Stimulated activated CD4-positive, alpha-beta T cell treated with anti-CD3 and anti-CD28 coated beads, Interleukin-12 subunit alpha, Interleukin-12 subunit beta, amount 100 ng/mL, for 48 hours (primary cell): Measurements from ENCODE around the gene CHPF.
A peak's percentile ranks its signal among the peaks of the same experiment; 100 is the strongest.

Experiments
- DNase-seq, 3 donors: peaks; one replicate each; pipeline ENCODE4 v3.0.0-alpha.2; 2020; ENCODE audit warnings: low read depth in 2 of 3, low spot score in 1 of 3

CHPF gene, protein sequence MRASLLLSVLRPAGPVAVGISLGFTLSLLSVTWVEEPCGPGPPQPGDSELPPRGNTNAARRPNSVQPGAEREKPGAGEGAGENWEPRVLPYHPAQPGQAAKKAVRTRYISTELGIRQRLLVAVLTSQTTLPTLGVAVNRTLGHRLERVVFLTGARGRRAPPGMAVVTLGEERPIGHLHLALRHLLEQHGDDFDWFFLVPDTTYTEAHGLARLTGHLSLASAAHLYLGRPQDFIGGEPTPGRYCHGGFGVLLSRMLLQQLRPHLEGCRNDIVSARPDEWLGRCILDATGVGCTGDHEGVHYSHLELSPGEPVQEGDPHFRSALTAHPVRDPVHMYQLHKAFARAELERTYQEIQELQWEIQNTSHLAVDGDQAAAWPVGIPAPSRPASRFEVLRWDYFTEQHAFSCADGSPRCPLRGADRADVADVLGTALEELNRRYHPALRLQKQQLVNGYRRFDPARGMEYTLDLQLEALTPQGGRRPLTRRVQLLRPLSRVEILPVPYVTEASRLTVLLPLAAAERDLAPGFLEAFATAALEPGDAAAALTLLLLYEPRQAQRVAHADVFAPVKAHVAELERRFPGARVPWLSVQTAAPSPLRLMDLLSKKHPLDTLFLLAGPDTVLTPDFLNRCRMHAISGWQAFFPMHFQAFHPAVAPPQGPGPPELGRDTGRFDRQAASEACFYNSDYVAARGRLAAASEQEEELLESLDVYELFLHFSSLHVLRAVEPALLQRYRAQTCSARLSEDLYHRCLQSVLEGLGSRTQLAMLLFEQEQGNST

GRCh38 chr2:219543596-219544358 lies at the start of gene CHPF, which contains the start of gene TMEM198:
Gene CHPF (minus strand): TSS chr2:219543809. CDS start chr2:219543538, 271 bp downstream.
Gene TMEM198 (plus strand): TSS chr2:219544028. CDS start chr2:219544728, 700 bp downstream.
- peak; percentile 89 to 92 (median 91) for DNase-seq

DNA sequence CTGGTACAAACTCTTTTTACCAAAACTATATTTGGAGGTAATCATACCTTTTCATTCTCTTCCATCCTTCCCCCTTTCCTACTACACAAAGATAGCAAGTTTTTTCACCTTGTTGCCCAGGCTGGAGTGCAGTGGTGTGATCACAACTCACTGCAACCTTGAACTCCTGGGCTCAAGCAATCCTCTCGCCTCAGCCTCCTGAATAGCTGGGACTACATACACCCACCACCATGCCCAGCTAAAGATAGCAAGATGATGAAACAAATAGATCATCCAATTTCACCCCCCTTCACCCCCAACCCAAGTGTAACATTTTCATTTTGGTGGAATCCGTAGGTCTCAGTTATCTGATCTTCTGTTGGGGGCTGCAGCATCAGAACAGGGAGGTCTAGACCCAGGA lies 49.5 kb upstream of the CHPF start:
- no peak for DNase-seq

- no peak for DNase-seq
These were observed 49.1 kb upstream of the CHPF start for GRCh38 chr2:219592736-219593135.

DNA sequence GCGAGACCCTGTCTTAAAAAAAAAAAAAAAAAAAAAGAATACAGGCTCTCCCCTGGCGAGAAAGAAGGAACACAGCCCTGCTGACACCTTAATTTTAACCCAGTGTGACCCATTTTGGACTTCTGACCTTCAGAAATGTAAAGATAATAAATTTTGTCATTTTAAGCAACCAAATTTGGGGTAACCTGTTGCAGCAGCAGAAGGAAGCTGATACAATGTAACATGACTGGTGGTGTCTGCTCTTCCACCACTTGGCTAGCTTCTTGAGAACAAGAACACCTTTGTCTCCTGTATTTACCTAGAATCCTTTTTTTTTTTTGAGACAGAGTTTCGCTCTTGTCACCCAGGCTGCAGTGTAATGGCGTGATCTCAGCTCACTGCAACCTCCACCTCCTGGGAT lies 47.5 kb upstream of the CHPF start:
- DNase-seq: no peak

- no peak for DNase-seq
These were observed 37.7 kb upstream of the CHPF start for GRCh38 chr2:219581346-219581745.

DNA sequence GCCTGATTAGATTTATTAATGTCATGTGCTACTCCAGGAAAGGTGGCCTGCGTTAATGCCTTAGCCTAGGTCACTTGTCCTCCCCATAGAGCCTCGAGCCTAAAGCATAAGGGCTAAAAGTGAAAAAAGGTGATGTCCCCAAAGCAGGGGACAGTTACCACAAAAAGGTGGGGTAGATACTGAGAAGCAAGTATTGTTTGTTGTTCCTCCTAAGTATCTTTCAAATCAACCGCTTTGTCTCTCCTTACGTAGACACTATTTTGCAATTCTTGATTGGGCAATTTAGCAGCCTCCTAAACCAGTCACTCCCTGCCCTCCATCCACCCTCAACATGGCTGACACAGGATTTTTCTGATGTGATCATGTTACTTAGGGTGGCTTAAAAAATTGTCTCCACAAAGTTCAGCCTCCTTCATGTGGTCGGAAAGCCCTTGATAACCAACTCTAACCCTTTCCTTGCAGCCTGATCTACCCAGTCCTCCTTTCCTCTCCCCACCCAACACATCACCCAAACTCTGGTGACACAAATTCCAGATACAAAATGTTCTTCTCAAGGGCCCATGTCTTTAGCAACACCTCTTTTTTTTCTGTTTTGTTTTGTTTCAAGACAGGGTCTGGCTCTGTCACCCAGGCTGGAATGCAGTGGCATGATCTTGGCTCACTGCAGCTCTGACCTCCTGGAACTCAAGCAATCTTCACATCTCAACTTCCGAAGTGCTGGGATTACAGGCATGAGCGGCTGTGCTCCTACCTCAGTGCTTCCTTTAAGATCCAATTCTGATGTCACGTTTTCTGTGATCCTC lies 35.4 kb upstream of the CHPF start:
- DNase-seq: no peak

- no peak for DNase-seq
These were observed 33.1 kb upstream of the CHPF start for GRCh38 chr2:219576505-219577388.

- DNase-seq: no peak
These were observed 32.2 kb upstream of the CHPF start for GRCh38 chr2:219575566-219576504.

DNA sequence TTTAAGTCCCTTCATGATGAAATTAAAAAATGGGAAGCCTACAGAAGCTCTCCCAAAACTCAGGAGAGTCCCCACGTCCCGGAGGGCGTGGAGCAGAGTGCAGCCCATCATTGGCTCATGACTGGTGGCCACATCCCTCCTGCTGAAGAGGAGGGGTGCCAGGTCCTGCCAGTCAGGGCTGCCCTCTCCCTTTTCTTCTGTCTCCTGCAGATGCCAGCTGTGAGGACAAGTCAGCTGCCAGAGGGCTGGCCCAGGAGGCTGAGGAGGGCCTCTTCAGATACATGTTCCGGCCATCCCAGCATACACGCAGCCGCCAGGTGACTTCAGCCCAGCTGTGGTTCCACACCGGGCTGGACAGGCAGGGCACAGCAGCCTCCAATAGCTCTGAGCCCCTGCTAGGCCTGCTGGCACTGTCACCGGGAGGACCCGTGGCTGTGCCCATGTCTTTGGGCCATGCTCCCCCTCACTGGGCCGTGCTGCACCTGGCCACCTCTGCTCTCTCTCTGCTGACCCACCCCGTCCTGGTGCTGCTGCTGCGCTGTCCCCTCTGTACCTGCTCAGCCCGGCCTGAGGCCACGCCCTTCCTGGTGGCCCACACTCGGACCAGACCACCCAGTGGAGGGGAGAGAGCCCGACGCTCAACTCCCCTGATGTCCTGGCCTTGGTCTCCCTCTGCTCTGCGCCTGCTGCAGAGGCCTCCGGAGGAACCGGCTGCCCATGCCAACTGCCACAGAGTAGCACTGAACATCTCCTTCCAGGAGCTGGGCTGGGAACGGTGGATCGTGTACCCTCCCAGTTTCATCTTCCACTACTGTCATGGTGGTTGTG lies 31.1 kb upstream of the CHPF start:
- DNase-seq: no peak

- DNase-seq: no peak
These were observed 29.6 kb upstream of the CHPF start for GRCh38 chr2:219573166-219573565.

DNA sequence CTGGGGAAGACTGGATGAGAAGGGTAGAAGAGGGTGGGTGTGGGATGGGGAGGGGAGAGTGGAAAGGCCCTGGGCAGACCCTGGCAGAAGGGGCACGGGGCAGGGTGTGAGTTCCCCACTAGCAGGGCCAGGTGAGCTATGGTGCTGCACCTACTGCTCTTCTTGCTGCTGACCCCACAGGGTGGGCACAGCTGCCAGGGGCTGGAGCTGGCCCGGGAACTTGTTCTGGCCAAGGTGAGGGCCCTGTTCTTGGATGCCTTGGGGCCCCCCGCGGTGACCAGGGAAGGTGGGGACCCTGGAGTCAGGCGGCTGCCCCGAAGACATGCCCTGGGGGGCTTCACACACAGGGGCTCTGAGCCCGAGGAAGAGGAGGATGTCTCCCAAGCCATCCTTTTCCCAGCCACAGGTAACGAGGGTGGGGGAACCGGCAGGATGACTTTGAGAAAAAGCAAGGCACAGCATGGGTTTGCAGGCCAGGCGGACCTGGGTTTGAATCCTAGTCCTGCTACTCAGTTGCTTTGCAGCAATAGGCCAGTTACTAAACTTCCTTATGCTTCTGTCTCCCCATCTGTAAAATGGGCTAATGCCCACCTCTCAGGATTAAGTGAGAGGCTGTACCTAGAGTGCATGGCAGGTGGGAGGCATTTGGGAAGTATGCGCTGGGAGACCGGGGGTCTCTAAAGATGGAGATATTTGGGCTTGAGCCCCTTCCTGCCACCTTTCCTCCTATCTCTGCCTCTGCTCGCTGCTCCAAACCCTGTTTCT lies 28.8 kb upstream of the CHPF start, which contains the start of gene INHA:
TSS of gene INHA (plus strand) at position 74 of the 765 bp plus-strand sequence. CDS start at position 139, 65 bp downstream.
- DNase-seq: no peak

GRCh38 chr2:219571311-219572236 lies 28.0 kb upstream of the CHPF start, which contains the start of gene OBSL1:
Gene OBSL1 (minus strand): TSS chr2:219571539. CDS start chr2:219571232, 307 bp downstream.
- DNase-seq: no peak

DNA sequence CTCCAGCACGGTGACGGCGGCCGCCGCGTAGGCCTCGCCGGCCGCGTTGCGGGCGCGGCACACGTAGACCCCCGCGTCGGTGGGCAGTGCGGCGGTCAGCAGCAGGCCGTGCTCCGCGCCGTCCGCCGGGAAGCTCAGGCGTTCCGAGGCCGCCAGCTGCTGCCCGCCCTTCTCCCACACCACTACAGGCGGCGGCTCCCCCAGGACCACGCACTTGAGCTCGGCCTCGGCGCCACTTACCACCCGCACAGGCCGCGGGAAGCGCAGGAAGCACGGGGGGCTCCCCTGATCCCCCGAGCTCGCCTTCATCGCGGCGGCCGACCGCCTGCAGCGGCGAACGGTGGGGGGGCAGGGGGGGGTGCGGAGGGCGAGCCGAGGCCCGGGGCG lies 27.3 kb upstream of the CHPF start:
- DNase-seq: no peak

GRCh38 chr2:219570194-219570923 lies 26.8 kb upstream of the CHPF start:
- DNase-seq: no peak

DNA sequence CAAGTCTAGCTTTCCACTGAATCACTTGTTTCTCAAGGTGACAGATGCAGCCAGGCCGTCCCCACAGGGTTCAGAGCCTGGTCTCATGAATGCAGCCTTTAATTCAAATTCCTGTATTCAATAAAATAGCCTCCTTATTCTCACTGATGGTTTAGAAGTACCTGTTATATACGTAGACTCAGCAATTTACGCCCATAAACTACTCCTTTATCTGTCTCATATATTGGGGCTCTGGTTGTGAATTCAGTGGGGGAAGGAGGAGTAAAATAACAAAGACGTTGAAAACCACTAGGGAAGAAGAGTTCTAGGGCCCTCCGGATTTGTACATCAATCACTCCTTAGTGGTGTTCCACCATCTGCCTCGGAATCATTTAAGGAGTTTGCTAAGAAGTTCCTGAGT lies 26.0 kb upstream of the CHPF start:
- DNase-seq: no peak
